CD4-positive, alpha-beta memory T cell (primary cell): ENCODE measurements around the gene IFNA5. TPM values are rescaled to one million over a fixed set of nuclear protein-coding genes. Genes with fewer than 3 reads are reported as not detected.

Source experiments
- CTCF ChIA-PET: fragments of 350-600 bp; sonication (Branson Sonifier 250); formaldehyde crosslinking; loops from one replicate; lab custom pipeline; 2021; ENCODE audit warnings: inconsistent platforms; ENCODE audit not compliant: partially characterized antibody; lab: Charles Lee
- POLR2A ChIA-PET: fragments of 350-600 bp; sonication (Branson Sonifier 250); formaldehyde crosslinking; loops from one replicate; lab custom pipeline; 2021; ENCODE audit not compliant: partially characterized antibody; lab: Charles Lee
- DNase-seq, 5 donors: peaks; one replicate each; pipeline versions ENCODE4 v3.0.0 to v3.0.0-alpha.2; 2020 to 2022; ENCODE audit warnings: mixed read lengths in 1 of 5
- H3K27ac ChIP-seq: one replicate; pipeline ENCODE4 v1.7.0; 2013; ENCODE audit warnings: low read depth, low read length
- H3K27me3 ChIP-seq: 2 replicates; pipeline ENCODE4 v1.7.0; 2013; ENCODE audit warnings: mild to moderate bottlenecking, low read length, moderate library complexity; ENCODE audit not compliant: insufficient read depth
- H3K36me3 ChIP-seq: 2 replicates; pipeline ENCODE4 v1.7.0; 2013; ENCODE audit warnings: mild to moderate bottlenecking, low read length, moderate library complexity; ENCODE audit not compliant: insufficient read depth
- H3K4me1 ChIP-seq: 2 replicates; pipeline ENCODE4 v1.7.0; 2013; ENCODE audit warnings: mild to moderate bottlenecking, low read length, moderate library complexity; ENCODE audit not compliant: insufficient read depth
- H3K4me3 ChIP-seq, 2 donors: one replicate each; pipeline ENCODE4 v1.7.0; 2013; ENCODE audit warnings: low read length in 2 of 2, mild to moderate bottlenecking in 1 of 2
- H3K9me3 ChIP-seq, 2 donors: one replicate each; pipeline ENCODE4 v1.7.0; 2013; ENCODE audit warnings: low read length in 2 of 2, control low read depth in 1 of 2; ENCODE audit not compliant: control insufficient read depth in 1 of 2
- H3K27ac Mint-ChIP-seq, 7 donors: one replicate each; pipeline ENCODE4 v1.8.0; 2020 to 2021; ENCODE audit warnings: mixed read lengths in 7 of 7, mild to moderate bottlenecking in 6 of 7, inconsistent platforms in 3 of 7, moderate library complexity in 3 of 7
- H3K27me3 Mint-ChIP-seq, 2 donors: one replicate each; pipeline ENCODE4 v1.8.0; 2020 to 2021; ENCODE audit warnings: mixed read lengths in 2 of 2
- H3K36me3 Mint-ChIP-seq, 2 donors: one replicate each; pipeline ENCODE4 v1.8.0; 2020 to 2021; ENCODE audit warnings: mixed read lengths in 2 of 2, inconsistent platforms in 1 of 2, mild to moderate bottlenecking in 1 of 2
- H3K4me1 Mint-ChIP-seq, 4 donors: one replicate each; pipeline ENCODE4 v1.8.0; 2020 to 2021; ENCODE audit warnings: mixed read lengths in 4 of 4, mild to moderate bottlenecking in 1 of 4
- H3K4me3 Mint-ChIP-seq, 8 donors: one replicate each; pipeline ENCODE4 v1.8.0; 2020 to 2021; ENCODE audit warnings: mixed read lengths in 8 of 8, mild to moderate bottlenecking in 7 of 8, moderate library complexity in 6 of 8, inconsistent platforms in 3 of 8
- H3K9me3 Mint-ChIP-seq, 8 donors: one replicate each; pipeline ENCODE4 v1.8.0; 2020 to 2021; ENCODE audit warnings: mixed read lengths in 8 of 8, mild to moderate bottlenecking in 5 of 8, inconsistent platforms in 3 of 8, moderate library complexity in 1 of 8
- intact Hi-C: fragments of 100-400 bp; cut with micrococcal nuclease; formaldehyde crosslinking; loops from one replicate; pipeline ENCODE4 v1.15.1; 2023
- polyA plus RNA-seq, 2 donors: library from polyadenylated mRNA; unstranded; fragments of 300-500 nt; fragmentation: Illumina TruSeq; gene quantifications; one replicate each; pipeline ENCODE4 v1.2.3, GENCODE V29; 2021
- total RNA-seq, 2 experiments: library from RNA; stranded (reverse); gene quantifications; one replicate each; pipeline ENCODE4 v1.2.3, GENCODE V29; 2021

Gene IFNA5
- total and polyA plus RNA-seq, 4 experiments from 2014 or later, result not detected

- H3K4me3 ChIP-seq, result no peak overlapping the region
- Mint-ChIP-seq H3K4me3 (peak overlapping the region; percentile 89 to 97 (median 94)), H3K27ac (peak overlapping the region in 3 of 7 donors; percentile 8 to 97 (median 96)), H3K27me3 (no peaks in the 10 kb centered on the region), H3K4me1 (peaks cover 47 to 84% (median 59%) of the 10 kb centered on the region in 4 donors), H3K9me3 (peaks cover 0 to 2% (median 0%) of the 10 kb centered on the region in 8 donors), H3K36me3 (peaks cover 16 to 43% of the 10 kb centered on the region in 2 donors)
- H3K9me3 ChIP-seq, result no peaks in the 10 kb centered on the region
- ChIA-PET CTCF (interaction anchor here (0.6 to 2.6 kb wide), 8 partner anchors 10 to 675 kb away, joined by 3 to 35 read pairs (median 5); partner anchors contain the start of gene CDKN2B), POLR2A (interaction anchor here (1.0 to 2.3 kb wide), 2 partner anchors 63 to 445 kb away, joined by 3 to 7 read pairs; no protein-coding TSS in a partner anchor)
- H3K27ac ChIP-seq, result no peak overlapping the region
- no peaks in the 10 kb centered on the region for H3K36me3 ChIP-seq
- intact Hi-C loops, result loop anchor here (10.0 kb wide), 2 partner anchors 662 to 708 kb away; partner anchors contain the start of genes CDKN2A, CDKN2B-AS1 and MLLT3
- no peaks in the 10 kb centered on the region for H3K27me3 ChIP-seq
- H3K4me1 ChIP-seq, result peaks cover 74% of the 10 kb centered on the region
- no peak for DNase-seq
Measured at GRCh38 chr9:21333226-21333625, 28.1 kb upstream of the IFNA5 start.

GRCh38 chr9:21331676-21332402 lies 26.7 kb upstream of the IFNA5 start:
- no peak for DNase-seq
- Mint-ChIP-seq H3K4me3 (peak overlapping the region; percentile 54 to 97 (median 91)), H3K9me3 (peaks cover 0 to 2% (median 0%) of the 10 kb centered on the region in 8 donors), H3K36me3 (peaks cover 16 to 46% of the 10 kb centered on the region in 2 donors), H3K4me1 (peaks cover 56 to 96% (median 70%) of the 10 kb centered on the region in 4 donors), H3K27me3 (no peaks in the 10 kb centered on the region), H3K27ac (peak overlapping the region in 6 of 7 donors; percentile 19 to 96 (median 60))
- ChIA-PET POLR2A (interaction anchor here (2.3 kb wide), 1 partner anchor 64 kb away, joined by 7 read pairs; no protein-coding TSS in a partner anchor), CTCF (interaction anchor here (0.6 to 2.3 kb wide), 3 partner anchors 60 to 149 kb away, joined by 3 to 15 read pairs (median 7); no protein-coding TSS in a partner anchor)
- Histone ChIP-seq H3K4me3 (no peak overlapping the region), H3K27ac (peak overlapping the region; percentile 5), H3K36me3 (no peaks in the 10 kb centered on the region), H3K27me3 (no peaks in the 10 kb centered on the region), H3K9me3 (no peaks in the 10 kb centered on the region), H3K4me1 (peaks cover 87% of the 10 kb centered on the region)
- intact Hi-C loops, result loop anchor here (10.0 kb wide), 2 partner anchors 663 to 707 kb away; partner anchors contain the start of genes CDKN2A, CDKN2B-AS1 and MLLT3

GRCh38 chr9:21326526-21327139 lies 21.5 kb upstream of the IFNA5 start:
- H3K4me1 Mint-ChIP-seq, result peaks cover 34 to 59% (median 52%) of the 10 kb centered on the region in 4 donors
- H3K27me3 Mint-ChIP-seq, result no peaks in the 10 kb centered on the region

GRCh38 chr9:21324047-21324446 lies 18.9 kb upstream of the IFNA5 start:
- Histone ChIP-seq H3K9me3 (no peaks in the 10 kb centered on the region), H3K27me3 (no peaks in the 10 kb centered on the region), H3K4me3 (no peak overlapping the region), H3K36me3 (no peaks in the 10 kb centered on the region), H3K27ac (no peak overlapping the region), H3K4me1 (peaks cover 25% of the 10 kb centered on the region)
- H3K27me3 Mint-ChIP-seq, result no peaks in the 10 kb centered on the region
- peaks cover 16 to 53% of the 10 kb centered on the region in 2 donors for H3K36me3 Mint-ChIP-seq
- intact Hi-C loops, result no loop called here
- no peak for DNase-seq
- no peaks in the 10 kb centered on the region for H3K9me3 Mint-ChIP-seq
- H3K4me1 Mint-ChIP-seq, result peaks cover 19 to 36% (median 33%) of the 10 kb centered on the region in 4 donors
- ChIA-PET POLR2A (interaction anchor here (0.6 to 2.9 kb wide), 2 partner anchors 11 to 71 kb away, joined by 3 to 18 read pairs; no protein-coding TSS in a partner anchor), CTCF (interaction anchor here (1.0 to 12.4 kb wide), 9 partner anchors 9 to 465 kb away, joined by 3 to 227 read pairs (median 5); partner anchors contain the start of gene KLHL9)
- no peak overlapping the region for H3K4me3 Mint-ChIP-seq
- H3K27ac Mint-ChIP-seq, result peak overlapping the region in 5 of 7 donors; percentile 7 to 74 (median 33)

More at GRCh38 chr9:21326526-21327139, 21.5 kb upstream of the IFNA5 start:
- H3K9me3 Mint-ChIP-seq, result no peaks in the 10 kb centered on the region
- peak in 4 of 5 donors; percentile 57 to 66 (median 61) for DNase-seq
- intact Hi-C loops, result loop anchor here (1.0 to 5.0 kb wide), 8 partner anchors 9 to 463 kb away; partner anchors contain the start of gene KLHL9
- Histone ChIP-seq H3K27ac (no peak overlapping the region), H3K9me3 (no peaks in the 10 kb centered on the region), H3K36me3 (no peaks in the 10 kb centered on the region), H3K4me3 (no peak overlapping the region), H3K27me3 (no peaks in the 10 kb centered on the region), H3K4me1 (peaks cover 49% of the 10 kb centered on the region)
- POLR2A ChIA-PET, result interaction anchor here (0.8 to 2.9 kb wide), 3 partner anchors 8 to 108 kb away, joined by 3 to 18 read pairs (median 4); no protein-coding TSS in a partner anchor
- peak overlapping the region in 4 of 7 donors; percentile 24 to 74 (median 48) for H3K27ac Mint-ChIP-seq
- H3K4me3 Mint-ChIP-seq, result peak overlapping the region in 4 of 8 donors; percentile 36 to 74 (median 44)
- H3K36me3 Mint-ChIP-seq, result peaks cover 16 to 54% of the 10 kb centered on the region in 2 donors
- CTCF ChIA-PET, result interaction anchor here (0.6 to 12.4 kb wide), 39 partner anchors 8 to 464 kb away, joined by 3 to 227 read pairs (median 5); partner anchors contain the start of genes IFNA8 and KLHL9

- Histone ChIP-seq H3K4me1 (peaks cover 15% of the 10 kb centered on the region), H3K27me3 (no peaks in the 10 kb centered on the region), H3K27ac (no peak overlapping the region), H3K4me3 (no peak overlapping the region), H3K36me3 (no peaks in the 10 kb centered on the region), H3K9me3 (no peaks in the 10 kb centered on the region)
- no peaks in the 10 kb centered on the region for H3K9me3 Mint-ChIP-seq
- POLR2A ChIA-PET, result no interaction called here
- no peak overlapping the region for H3K4me3 Mint-ChIP-seq
- intact Hi-C loops, result no loop called here
- CTCF ChIA-PET, result interaction anchor here (0.9 to 12.4 kb wide), 10 partner anchors 8 to 466 kb away, joined by 3 to 227 read pairs (median 6); partner anchors contain the start of gene KLHL9
- H3K36me3 Mint-ChIP-seq, result peaks cover 16 to 52% of the 10 kb centered on the region in 2 donors
- DNase-seq, result no peak
- peak overlapping the region in 4 of 7 donors; percentile 2 to 51 (median 20) for H3K27ac Mint-ChIP-seq
- H3K4me1 Mint-ChIP-seq, result peaks cover 19 to 30% (median 26%) of the 10 kb centered on the region in 4 donors
- no peaks in the 10 kb centered on the region for H3K27me3 Mint-ChIP-seq
Measured at GRCh38 chr9:21322911-21323461, 17.9 kb upstream of the IFNA5 start.

GRCh38 chr9:21320465-21320864 lies 15.4 kb upstream of the IFNA5 start:
- DNase-seq, result no peak
- H3K36me3 ChIP-seq, result no peaks in the 10 kb centered on the region
- H3K4me3 Mint-ChIP-seq, result no peak overlapping the region
- CTCF ChIA-PET, result interaction anchor here (2.7 to 12.4 kb wide), 2 partner anchors 73 to 145 kb away, joined by 8 to 227 read pairs; no protein-coding TSS in a partner anchor
- no peaks in the 10 kb centered on the region for H3K27me3 ChIP-seq
- no peaks in the 10 kb centered on the region for H3K9me3 Mint-ChIP-seq
- H3K4me3 ChIP-seq, result no peak overlapping the region
- no peaks in the 10 kb centered on the region for H3K27me3 Mint-ChIP-seq
- H3K27ac ChIP-seq, result no peak overlapping the region
- H3K9me3 ChIP-seq, result no peaks in the 10 kb centered on the region
- H3K4me1 Mint-ChIP-seq, result peaks cover 7 to 14% (median 8%) of the 10 kb centered on the region in 4 donors
- H3K27ac Mint-ChIP-seq, result peak overlapping the region in 1 of 7 donors; percentile 15
- no peaks in the 10 kb centered on the region for H3K4me1 ChIP-seq
- intact Hi-C loops, result no loop called here
- H3K36me3 Mint-ChIP-seq, result peaks cover 16 to 40% of the 10 kb centered on the region in 2 donors
- POLR2A ChIA-PET, result interaction anchor here (0.8 to 1.5 kb wide), 2 partner anchors 14 to 76 kb away, joined by 3 to 5 read pairs; partner anchors contain the start of gene KLHL9
